IPS-15b (cell line): ENCODE measurements around the gene GADD45GIP1.

ENCODE experiments used
- H3K27me3 ChIP-seq: one replicate; pipeline ENCODE4 v1.6.1; 2013; ENCODE audit warnings: low read length; ENCODE audit not compliant: control insufficient read depth, insufficient read depth
- H3K36me3 ChIP-seq: one replicate; pipeline ENCODE4 v1.6.1; 2013; ENCODE audit warnings: low read length; ENCODE audit not compliant: control insufficient read depth, insufficient read depth
- H3K4me1 ChIP-seq: one replicate; pipeline ENCODE4 v1.6.1; 2013; ENCODE audit warnings: mild to moderate bottlenecking, low read length; ENCODE audit not compliant: control insufficient read depth, insufficient read depth
- H3K4me3 ChIP-seq: one replicate; pipeline ENCODE4 v1.5.1; 2013; ENCODE audit warnings: low read depth, low read length
- H3K9ac ChIP-seq: one replicate; pipeline ENCODE4 v1.6.1; 2013; ENCODE audit warnings: low read depth, mild to moderate bottlenecking, low read length
- H3K9me3 ChIP-seq: one replicate; pipeline ENCODE4 v1.6.1; 2013; ENCODE audit warnings: mild to moderate bottlenecking, low read length; ENCODE audit not compliant: control insufficient read depth, insufficient read depth

GADD45GIP1 gene

GRCh38 chr19:12996406-12997094 is 39.5 kb upstream of the GADD45GIP1 start:
- Histone ChIP-seq H3K4me3 (peak overlapping the region; percentile 50), H3K9ac (no peak overlapping the region), H3K27me3 (peaks cover 83% of the 10 kb centered on the region), H3K36me3 (no peaks in the 10 kb centered on the region), H3K9me3 (no peaks in the 10 kb centered on the region), H3K4me1 (no peaks in the 10 kb centered on the region)

DNA sequence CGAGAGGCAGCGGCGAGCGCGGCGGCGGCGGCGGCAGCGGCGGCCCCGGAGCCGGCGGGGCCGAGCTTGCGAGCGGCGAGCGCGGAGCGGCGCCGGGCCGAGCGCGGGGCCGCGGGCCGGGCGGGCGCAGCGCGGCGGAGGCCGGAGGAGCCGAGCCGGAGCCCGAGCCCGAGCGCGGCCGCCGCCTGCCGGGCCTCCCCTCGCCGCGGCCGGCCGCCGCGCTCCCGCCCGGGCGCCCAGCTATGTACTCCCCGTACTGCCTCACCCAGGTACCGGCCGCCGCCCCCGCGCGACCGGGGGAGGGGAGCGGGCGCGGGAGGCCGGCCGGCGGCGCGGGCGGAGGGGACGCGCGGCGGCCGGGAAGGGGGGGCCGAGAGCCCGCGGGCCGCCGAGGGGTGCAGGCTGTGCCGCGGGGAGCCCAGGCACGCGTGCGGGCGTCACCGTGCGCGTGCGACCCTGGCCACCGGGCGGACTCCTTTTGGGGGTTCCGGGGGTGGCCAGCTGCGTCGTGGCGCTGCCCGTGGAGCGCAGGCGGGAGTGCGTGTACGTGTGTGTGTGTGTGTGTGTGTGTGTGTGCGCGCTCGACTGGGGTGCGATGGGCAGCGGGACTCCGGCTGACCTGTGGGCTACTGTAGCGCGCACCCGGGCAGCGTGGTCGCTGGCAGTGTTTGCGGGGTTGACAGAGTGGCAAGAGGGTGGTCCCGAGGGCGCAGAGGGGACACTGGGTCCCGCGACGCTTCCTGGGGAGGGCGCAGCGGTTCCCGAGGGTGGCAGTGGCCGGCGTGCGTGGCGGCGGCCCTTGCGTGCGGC is 38.8 kb upstream of the GADD45GIP1 start:
- Histone ChIP-seq H3K27me3 (peaks cover 84% of the 10 kb centered on the region), H3K9me3 (no peaks in the 10 kb centered on the region), H3K9ac (no peak overlapping the region), H3K4me3 (peak overlapping the region; percentile 50), H3K4me1 (no peaks in the 10 kb centered on the region), H3K36me3 (no peaks in the 10 kb centered on the region)

DNA sequence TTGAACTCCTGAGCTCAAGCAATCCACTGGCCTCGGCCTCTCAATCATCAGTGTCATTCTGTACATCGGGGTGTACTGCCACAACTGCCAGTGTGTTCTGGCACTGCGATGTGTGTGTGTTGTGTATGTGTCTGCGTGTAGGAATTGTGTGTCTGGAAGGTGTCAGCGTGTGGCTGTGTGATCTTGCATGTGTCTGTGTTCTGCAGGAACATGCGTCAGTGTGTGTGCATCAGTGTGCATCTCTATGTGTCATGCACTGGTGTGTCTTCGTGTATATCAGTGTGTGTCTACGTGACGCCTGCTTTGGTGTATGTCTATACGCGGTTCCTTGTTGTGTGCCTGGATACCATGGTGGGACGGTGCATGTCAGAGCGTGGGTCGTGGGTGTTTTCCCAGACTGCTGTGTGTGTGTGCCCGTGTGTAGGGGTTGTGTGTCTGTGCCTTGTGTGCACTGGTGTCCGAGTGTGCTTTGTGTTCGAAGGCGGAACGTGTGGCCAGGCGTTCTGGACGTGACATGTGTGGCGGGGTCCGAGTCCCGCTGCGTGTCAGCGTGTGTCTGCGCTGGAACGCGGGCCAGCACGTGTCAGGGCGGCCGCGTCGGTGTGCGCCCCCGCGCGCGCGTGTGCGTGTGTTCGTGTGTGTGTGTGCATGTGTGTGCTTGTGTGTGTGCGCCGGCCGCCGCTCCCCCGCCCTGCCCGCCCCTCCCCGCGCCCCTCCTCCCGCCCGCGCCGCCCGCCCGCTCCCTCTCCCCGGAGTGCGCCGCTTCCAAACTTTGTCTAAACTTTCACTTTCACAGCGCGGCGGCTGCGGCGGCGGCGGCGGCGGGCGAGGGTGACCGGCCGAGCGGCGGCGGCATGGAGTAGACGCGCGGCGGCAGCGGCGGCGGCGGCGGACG is 37.9 kb upstream of the GADD45GIP1 start, which contains the start of gene NFIX:
TSS of gene NFIX (plus strand) at position 775 of the 895 bp plus-strand sequence. CDS start 363 bp downstream, outside the sequence.
- Histone ChIP-seq H3K9me3 (no peaks in the 10 kb centered on the region), H3K4me3 (peak within 1 kb of the TSS; percentile 50), H3K27me3 (peaks cover 83% of the 10 kb centered on the region), H3K4me1 (no peaks in the 10 kb centered on the region), H3K36me3 (no peaks in the 10 kb centered on the region), H3K9ac (no peak within 1 kb of the TSS)

DNA sequence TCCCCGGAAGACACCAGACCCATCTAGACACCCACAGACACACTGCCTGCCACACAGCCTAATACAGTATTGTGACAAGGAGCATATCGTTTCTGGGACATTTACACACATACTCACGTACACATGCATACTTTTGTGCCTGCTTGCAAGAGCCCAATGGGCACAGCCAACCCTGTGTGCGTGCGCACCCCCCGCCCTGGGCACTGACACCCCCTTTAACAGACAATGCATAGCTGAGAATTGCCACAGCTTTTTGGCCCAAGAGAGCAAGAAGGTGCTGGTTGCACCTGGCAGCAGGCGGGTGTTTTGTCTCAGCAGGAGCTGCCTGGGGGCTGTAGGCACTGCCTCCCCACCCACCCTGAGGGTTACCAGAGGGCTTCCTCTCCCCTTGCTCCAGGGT is 36.5 kb upstream of the GADD45GIP1 start:
- H3K9ac ChIP-seq = no peak overlapping the region
- no peaks in the 10 kb centered on the region for H3K36me3 ChIP-seq
- no peaks in the 10 kb centered on the region for H3K9me3 ChIP-seq
- no peak overlapping the region for H3K4me3 ChIP-seq
- H3K4me1 ChIP-seq = no peaks in the 10 kb centered on the region
- peaks cover 84% of the 10 kb centered on the region for H3K27me3 ChIP-seq

DNA sequence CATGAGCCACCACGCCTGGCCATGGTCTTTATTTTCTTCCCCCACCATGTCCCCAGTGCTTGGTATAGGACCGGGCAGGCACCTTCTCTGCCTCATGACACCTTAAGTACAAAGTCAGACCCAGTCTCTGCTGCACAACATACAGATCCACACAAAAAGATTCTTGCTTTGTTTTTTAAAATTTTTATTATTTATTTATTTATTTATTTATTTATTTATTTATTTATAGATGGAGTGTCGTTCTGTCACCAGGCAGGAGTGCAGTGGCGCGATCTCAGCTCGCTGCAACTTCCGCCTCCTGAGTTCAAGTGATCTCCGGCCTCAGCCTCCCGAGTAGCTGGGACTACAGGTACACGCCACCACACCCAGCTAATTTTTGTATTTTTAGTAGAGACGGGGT is 35.7 kb upstream of the GADD45GIP1 start:
- H3K27me3 ChIP-seq = peaks cover 81% of the 10 kb centered on the region
- no peak overlapping the region for H3K4me3 ChIP-seq
- no peaks in the 10 kb centered on the region for H3K4me1 ChIP-seq
- H3K9me3 ChIP-seq = no peaks in the 10 kb centered on the region
- H3K36me3 ChIP-seq = no peaks in the 10 kb centered on the region
- no peak overlapping the region for H3K9ac ChIP-seq

GRCh38 chr19:12991296-12991695 is 34.3 kb upstream of the GADD45GIP1 start:
- Histone ChIP-seq H3K4me1 (no peaks in the 10 kb centered on the region), H3K27me3 (peaks cover 74% of the 10 kb centered on the region), H3K9ac (no peak overlapping the region), H3K9me3 (no peaks in the 10 kb centered on the region), H3K36me3 (no peaks in the 10 kb centered on the region), H3K4me3 (no peak overlapping the region)

DNA sequence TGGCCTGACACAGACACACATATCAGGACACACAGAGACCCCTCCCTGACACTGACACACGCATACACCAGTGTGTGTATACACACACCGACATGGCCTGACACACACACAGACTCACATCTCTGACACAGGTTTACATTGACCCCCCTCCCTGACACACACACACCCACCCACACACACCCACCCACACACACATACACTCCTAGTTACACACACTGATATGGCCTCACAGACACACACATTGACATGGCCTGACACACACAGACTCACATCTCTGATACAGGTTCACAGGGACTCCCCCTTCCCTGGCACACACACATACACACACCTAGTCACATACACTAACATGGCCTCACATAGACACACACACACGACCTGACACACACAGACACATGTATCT is 33.8 kb upstream of the GADD45GIP1 start:
- Histone ChIP-seq H3K4me3 (no peak overlapping the region), H3K36me3 (no peaks in the 10 kb centered on the region), H3K9me3 (no peaks in the 10 kb centered on the region), H3K9ac (no peak overlapping the region), H3K27me3 (peaks cover 70% of the 10 kb centered on the region), H3K4me1 (no peaks in the 10 kb centered on the region)

DNA sequence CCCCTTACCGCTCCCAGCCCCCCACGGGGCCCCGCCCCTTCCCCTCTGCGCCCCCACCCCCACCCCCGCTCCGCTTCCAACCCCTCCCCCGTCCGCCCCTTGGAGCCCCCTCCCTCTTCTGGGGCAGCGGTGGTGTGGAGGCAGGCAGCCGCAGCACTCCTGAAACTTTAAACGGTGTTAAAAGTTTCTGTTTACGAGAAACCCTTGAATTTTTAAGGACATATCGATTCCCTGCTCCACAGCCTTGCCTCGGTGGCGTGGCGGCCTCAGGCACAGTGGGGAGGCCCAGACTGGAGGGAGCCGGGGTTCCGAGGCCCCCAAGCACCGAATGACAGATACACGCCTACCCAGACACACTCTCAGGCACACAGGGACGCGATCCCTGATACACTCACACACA is 33.4 kb upstream of the GADD45GIP1 start:
- no peaks in the 10 kb centered on the region for H3K36me3 ChIP-seq
- H3K4me1 ChIP-seq = peaks cover 2% of the 10 kb centered on the region
- peaks cover 73% of the 10 kb centered on the region for H3K27me3 ChIP-seq
- H3K4me3 ChIP-seq = no peak overlapping the region
- no peaks in the 10 kb centered on the region for H3K9me3 ChIP-seq
- no peak overlapping the region for H3K9ac ChIP-seq

- Histone ChIP-seq H3K27me3 (peaks cover 70% of the 10 kb centered on the region), H3K4me1 (peaks cover 2% of the 10 kb centered on the region), H3K4me3 (no peak overlapping the region), H3K36me3 (no peaks in the 10 kb centered on the region), H3K9me3 (no peaks in the 10 kb centered on the region), H3K9ac (no peak overlapping the region)
Measured at GRCh38 chr19:12987781-12988180, 30.8 kb upstream of the GADD45GIP1 start.

- H3K9ac ChIP-seq = no peak overlapping the region
- H3K4me3 ChIP-seq = no peak overlapping the region
- peaks cover 71% of the 10 kb centered on the region for H3K27me3 ChIP-seq
- H3K4me1 ChIP-seq = peaks cover 2% of the 10 kb centered on the region
- H3K36me3 ChIP-seq = no peaks in the 10 kb centered on the region
- no peaks in the 10 kb centered on the region for H3K9me3 ChIP-seq
Measured at GRCh38 chr19:12987190-12987589, 30.2 kb upstream of the GADD45GIP1 start.

DNA sequence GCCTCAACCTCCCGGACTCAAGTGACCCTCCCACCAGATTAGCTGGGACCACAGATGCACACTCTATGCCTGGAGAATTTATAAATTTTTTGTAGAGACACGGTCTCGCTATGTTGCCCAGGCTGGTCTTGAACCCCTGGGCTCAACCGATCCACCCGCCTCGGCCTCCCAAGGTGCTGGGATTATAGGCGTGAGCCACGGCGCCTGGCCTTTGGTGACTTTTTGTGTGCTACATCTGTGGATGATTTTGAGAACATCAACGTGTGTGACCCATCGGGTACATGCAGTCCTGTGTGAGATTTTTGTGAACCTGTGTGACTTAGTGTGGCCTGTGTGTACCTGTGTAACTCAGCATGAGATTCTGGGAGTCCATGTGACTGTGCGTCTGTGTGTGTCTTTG is 29.7 kb upstream of the GADD45GIP1 start:
- H3K9me3 ChIP-seq = no peaks in the 10 kb centered on the region
- H3K4me3 ChIP-seq = no peak overlapping the region
- peaks cover 2% of the 10 kb centered on the region for H3K4me1 ChIP-seq
- H3K27me3 ChIP-seq = peaks cover 74% of the 10 kb centered on the region
- no peak overlapping the region for H3K9ac ChIP-seq
- no peaks in the 10 kb centered on the region for H3K36me3 ChIP-seq
